HG02763 (cell line): ENCODE results near the gene ARHGAP11A.

Experiments used
- ATAC-seq: cut with Tn5 transposase; IDR thresholded peaks from one replicate; pipeline ENCODE4 v1.9.1; 2021; ENCODE audit warnings: mild to moderate bottlenecking, moderate library complexity; ENCODE audit not compliant: unreplicated experiment

Gene ARHGAP11A

DNA sequence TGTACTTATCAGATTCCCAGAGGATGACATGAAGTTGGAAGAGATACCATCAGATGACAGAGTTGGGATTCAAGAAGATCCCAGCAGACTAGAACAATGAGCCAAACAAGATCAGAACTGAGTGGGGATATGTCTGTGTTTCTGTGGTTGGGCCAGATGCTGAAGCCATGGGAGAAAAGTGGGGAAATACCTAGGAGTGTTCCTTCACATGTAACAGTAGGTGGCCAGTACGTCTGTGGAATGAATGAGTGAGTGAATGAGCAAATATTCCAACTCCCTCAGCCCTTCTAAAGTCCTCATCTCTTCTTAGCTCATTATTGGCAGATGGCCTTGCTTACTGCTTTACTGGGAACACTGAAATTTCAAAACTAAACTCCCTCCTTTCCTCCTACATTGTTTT, 70.3 kb downstream of the ARHGAP11A start:
- ATAC-seq, result no peak

DNA sequence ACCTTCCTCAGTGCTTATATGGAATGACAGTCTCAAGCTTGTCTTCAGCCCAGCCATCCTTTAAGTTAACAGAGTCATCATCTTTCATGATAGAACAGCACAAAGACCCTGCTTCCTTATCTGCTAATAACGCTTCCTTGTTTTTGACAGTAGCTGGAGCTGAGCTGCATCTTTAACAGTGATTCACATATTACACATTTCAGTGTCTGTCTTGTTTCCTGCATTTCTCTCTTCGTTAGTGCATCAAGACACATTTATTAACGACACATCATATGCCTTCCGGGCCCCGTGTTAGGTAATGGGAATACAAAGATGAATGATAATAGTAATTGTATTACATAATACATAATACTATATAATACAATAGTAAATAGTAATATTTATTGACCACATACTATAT, 72.3 kb downstream of the ARHGAP11A start:
- no peak for ATAC-seq

DNA sequence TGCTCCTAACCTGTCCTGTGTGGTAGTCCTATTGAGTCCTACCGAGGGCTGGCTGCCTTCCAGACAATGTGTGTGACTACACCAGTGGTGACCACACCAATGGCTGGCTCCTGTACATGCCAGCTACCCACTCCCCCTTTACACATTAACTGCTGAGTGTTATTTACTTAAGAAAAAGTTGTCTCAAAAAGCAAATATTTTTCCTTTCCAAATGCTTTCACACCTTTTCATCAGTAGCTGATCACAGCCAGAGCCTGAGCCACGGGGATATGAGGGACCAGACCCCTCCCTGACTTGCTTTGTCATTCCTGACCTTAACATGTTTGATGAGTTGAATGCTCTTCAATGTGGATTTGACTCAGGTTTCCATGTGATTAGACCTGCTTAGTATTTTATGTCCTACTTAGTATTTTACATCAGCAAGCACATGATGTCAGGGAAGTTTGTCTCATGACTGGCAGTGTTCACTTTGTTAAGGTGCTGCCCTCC, 72.9 kb downstream of the ARHGAP11A start:
- ATAC-seq, result no peak
